ENCODE results near the gene TWIST1.

Gene TWIST1

DNA sequence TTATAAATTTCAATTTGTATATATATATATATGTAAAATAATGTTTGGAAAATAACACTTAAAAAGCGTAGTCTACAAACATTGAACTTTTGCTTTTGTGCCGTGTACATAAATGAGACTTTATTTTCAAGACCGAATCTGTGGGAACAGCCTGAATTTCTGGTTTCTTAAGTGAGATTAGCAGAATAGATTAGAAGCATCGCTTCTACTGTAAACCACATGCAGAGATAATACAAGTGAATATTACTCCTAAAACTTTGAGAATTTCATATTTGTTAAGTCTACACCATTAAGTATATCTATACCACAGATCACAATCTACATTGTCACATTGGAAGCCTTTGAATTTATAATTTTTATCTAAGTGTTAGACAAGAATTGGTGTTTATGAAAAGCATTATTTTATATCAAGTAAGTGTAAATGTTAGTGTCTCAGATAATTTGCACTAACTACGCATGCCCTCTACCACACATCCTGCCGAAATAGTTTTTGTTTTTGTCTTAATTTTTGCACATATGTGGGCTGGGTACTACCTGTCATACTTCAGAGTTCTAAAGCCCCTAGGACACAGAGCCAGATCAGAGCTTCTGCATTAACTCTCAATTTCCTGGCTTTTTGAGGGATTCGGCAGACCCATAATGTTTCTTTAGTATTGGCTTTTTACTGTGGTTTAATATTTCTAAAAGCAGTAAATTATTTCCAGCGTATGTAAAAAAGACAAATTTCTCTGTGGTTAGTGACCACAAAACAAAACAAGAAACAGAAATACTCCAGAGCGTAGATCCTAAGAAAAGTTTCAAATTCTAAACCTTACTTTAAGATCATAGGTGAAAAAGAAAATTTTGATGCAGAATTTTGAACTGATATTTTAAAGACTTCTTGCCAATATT is 20.0 kb downstream of the TWIST1 start:
- DNase-seq (ENCODE audit: low read depth in 1 of 2, low spot score in 1 of 2) = no peak

- DNase-seq (ENCODE audit: low read depth in 1 of 2, low spot score in 1 of 2) = no peak
Measured at GRCh38 chr7:19095353-19095860, 22.0 kb downstream of the TWIST1 start.

GRCh38 chr7:19094598-19095352 is 22.7 kb downstream of the TWIST1 start:
- DNase-seq (ENCODE audit: low read depth in 1 of 2, low spot score in 1 of 2) = no peak

GRCh38 chr7:19094138-19094537 is 23.3 kb downstream of the TWIST1 start:
- no peak for DNase-seq (ENCODE audit: low read depth in 1 of 2, low spot score in 1 of 2)

- no peak for DNase-seq (ENCODE audit: low read depth in 1 of 2, low spot score in 1 of 2)
Measured at GRCh38 chr7:19091550-19092200, 25.8 kb downstream of the TWIST1 start.

GRCh38 chr7:19090526-19090925 is 26.9 kb downstream of the TWIST1 start:
- DNase-seq (ENCODE audit: low read depth in 1 of 2, low spot score in 1 of 2) = no peak

- DNase-seq (ENCODE audit: low read depth in 1 of 2, low spot score in 1 of 2) = no peak
Measured at GRCh38 chr7:19089797-19090196, 27.6 kb downstream of the TWIST1 start.

- DNase-seq (ENCODE audit: low read depth in 1 of 2, low spot score in 1 of 2) = no peak
Measured at GRCh38 chr7:19089378-19089777, 28.1 kb downstream of the TWIST1 start.

DNA sequence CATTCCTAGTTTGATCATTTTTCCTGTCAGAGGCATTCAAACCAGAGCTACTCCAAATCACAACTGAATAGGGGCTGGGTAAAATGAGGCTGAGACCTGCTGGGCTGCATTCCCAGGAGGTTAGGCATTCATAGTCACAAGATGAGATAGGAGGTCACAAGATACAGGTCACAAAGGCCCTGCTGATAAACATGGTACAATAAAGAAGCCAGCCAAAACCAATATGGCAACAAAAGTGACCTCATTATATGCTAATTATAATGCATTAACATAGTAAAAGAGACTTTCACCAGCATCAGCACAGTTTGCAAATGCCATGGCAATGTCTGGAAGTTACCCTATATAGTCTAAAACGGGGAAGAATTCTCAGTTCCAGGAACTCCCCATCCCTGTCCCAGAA is 37.3 kb downstream of the TWIST1 start:
- DNase-seq (ENCODE audit: low read depth in 1 of 2, low spot score in 1 of 2) = no peak

- no peak for DNase-seq (ENCODE audit: low read depth in 1 of 2, low spot score in 1 of 2)
Measured at GRCh38 chr7:19079066-19079465, 38.4 kb downstream of the TWIST1 start.

DNA sequence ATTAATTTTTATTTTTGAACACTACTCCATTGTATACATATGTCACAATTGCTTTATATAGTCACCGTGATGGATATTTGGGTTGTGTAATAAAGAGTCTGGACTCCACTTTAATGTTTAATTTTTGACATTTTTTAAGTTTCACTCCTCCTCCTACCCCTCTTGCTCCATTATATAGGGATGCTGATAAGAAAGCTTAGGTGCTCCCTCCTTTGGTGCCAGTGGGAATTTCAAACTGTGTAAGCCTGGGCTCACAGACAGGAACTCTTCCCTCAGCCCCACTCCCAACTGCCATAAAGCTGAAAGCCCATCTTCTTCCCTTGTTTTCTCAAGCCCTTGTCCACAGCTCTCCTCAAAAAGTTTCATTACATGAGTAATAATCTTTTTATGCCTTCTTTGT is 47.6 kb downstream of the TWIST1 start:
- DNase-seq (ENCODE audit: low read depth in 1 of 2, low spot score in 1 of 2) = no peak

DNA sequence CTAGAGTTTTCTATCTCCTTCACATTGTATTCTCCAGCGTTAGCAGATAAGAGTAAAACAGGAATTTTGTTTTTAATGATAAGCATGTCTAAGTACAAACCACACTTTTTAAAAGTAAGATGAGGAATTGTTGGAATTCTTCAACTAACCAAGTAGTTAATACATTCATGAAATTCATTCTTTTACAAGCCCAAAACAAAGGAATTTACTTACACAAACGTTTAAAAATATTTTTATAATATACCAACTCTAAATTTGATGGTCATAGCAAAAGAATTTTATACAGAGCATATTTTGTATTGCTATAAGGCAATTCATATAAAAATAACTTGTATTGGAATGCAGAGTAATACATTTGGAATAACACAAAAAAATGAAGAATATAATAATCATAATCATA is 51.3 kb downstream of the TWIST1 start:
- no peak for DNase-seq (ENCODE audit: low read depth in 1 of 2, low spot score in 1 of 2)

All from stimulated activated CD4-positive, alpha-beta T cell treated with anti-CD3 and anti-CD28 coated beads, Interleukin-15, amount 100 ng/mL, for 1 hour (primary cell).